ENCODE measurements around the gene EBPL. TPM values are rescaled to one million over a fixed set of nuclear protein-coding genes. Genes with fewer than 3 reads are reported as not detected.
A peak's percentile ranks its signal among the peaks of the same experiment; 100 is the strongest.
"Not testable (repeated sequence)": the region's sequence is repeated elsewhere in the genome, so short reads cannot be mapped to it uniquely, and the experiment has no call there.

Gene EBPL
- total RNA-seq, 1 donor from 2014 or later: 59.0 TPM

- Mint-ChIP-seq H3K27ac (ENCODE audit: unreplicated experiment) (peak overlapping the region; percentile 98), H3K9me3 (ENCODE audit: unreplicated experiment) (no peaks in the 10 kb centered on the region), H3K4me1 (ENCODE audit: unreplicated experiment) (peaks cover 32% of the 10 kb centered on the region), H3K27me3 (ENCODE audit: unreplicated experiment) (peaks cover 8% of the 10 kb centered on the region), H3K36me3 (ENCODE audit: low read depth, unreplicated experiment) (no peaks in the 10 kb centered on the region), H3K4me3 (ENCODE audit: unreplicated experiment) (peak overlapping the region; percentile 54)
- no peak for TF ChIP-seq CTCF (IDR thresholded peaks at IDR 0.05; ENCODE audit: unreplicated experiment)
- no peak for DNase-seq (ENCODE audit: low spot score)
These were observed 75.2 kb downstream of the EBPL start for GRCh38 chr13:49615836-49616675.

GRCh38 chr13:49612042-49612441, 79.2 kb downstream of the EBPL start:
- not testable (repeated sequence) for H3K9me3 Mint-ChIP-seq (ENCODE audit: unreplicated experiment); DNase-seq (ENCODE audit: low spot score); H3K27me3 Mint-ChIP-seq (ENCODE audit: unreplicated experiment); H3K4me3 Mint-ChIP-seq (ENCODE audit: unreplicated experiment); H3K36me3 Mint-ChIP-seq (ENCODE audit: low read depth, unreplicated experiment); H3K27ac Mint-ChIP-seq (ENCODE audit: unreplicated experiment)
- H3K4me1 Mint-ChIP-seq (ENCODE audit: unreplicated experiment): peaks cover 26% of the 10 kb centered on the region

Other genes starting within 250 kb of the EBPL start
- gene CAB39L, start 247.4 kb downstream of the EBPL start, total RNA-seq (ENCODE audit: unreplicated experiment): 3.9 TPM
- 8.9 TPM for gene SETDB2, start 247.2 kb downstream of the EBPL start, total RNA-seq (ENCODE audit: unreplicated experiment)
- gene PHF11, start 195.5 kb downstream of the EBPL start, total RNA-seq (ENCODE audit: unreplicated experiment): 16.4 TPM
- gene RCBTB1, start 105.9 kb downstream of the EBPL start, total RNA-seq (ENCODE audit: unreplicated experiment): 41.2 TPM
- gene ARL11, start 63.0 kb downstream of the EBPL start, total RNA-seq (ENCODE audit: unreplicated experiment): 1.4 TPM
- 50.3 TPM for gene KPNA3, start 101.2 kb upstream of the EBPL start, total RNA-seq (ENCODE audit: unreplicated experiment)
- gene SPRYD7, start 244.9 kb upstream of the EBPL start, total RNA-seq (ENCODE audit: unreplicated experiment): 4.6 TPM